Measurements from ENCODE around the gene MAPKAPK2.

DNA sequence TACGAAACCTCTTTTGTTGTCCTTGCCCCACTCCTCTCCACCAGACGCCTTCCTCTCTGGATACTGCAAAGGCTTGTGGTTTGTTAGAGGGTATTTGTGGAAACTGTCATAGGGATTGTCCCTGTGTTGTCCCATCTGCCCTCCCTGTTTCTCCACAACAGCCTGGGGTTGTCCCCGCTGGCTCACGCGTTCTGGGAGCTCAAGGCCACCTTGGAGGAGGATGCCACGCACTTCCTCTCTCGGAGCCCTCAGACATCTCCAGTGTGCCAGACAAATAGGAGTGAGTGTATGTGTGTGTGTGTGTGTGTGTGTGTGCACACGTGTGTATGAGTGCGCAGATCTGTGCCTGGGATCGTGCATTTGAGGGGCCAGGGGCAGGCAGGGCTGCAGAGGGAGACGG, 48.3 kb downstream of the MAPKAPK2 start:
- TF ChIP-seq, protein P1, sequence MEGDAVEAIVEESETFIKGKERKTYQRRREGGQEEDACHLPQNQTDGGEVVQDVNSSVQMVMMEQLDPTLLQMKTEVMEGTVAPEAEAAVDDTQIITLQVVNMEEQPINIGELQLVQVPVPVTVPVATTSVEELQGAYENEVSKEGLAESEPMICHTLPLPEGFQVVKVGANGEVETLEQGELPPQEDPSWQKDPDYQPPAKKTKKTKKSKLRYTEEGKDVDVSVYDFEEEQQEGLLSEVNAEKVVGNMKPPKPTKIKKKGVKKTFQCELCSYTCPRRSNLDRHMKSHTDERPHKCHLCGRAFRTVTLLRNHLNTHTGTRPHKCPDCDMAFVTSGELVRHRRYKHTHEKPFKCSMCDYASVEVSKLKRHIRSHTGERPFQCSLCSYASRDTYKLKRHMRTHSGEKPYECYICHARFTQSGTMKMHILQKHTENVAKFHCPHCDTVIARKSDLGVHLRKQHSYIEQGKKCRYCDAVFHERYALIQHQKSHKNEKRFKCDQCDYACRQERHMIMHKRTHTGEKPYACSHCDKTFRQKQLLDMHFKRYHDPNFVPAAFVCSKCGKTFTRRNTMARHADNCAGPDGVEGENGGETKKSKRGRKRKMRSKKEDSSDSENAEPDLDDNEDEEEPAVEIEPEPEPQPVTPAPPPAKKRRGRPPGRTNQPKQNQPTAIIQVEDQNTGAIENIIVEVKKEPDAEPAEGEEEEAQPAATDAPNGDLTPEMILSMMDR (IDR thresholded peaks at IDR 0.05; ENCODE audit: low read length): no peak
- TF ChIP-seq EZH2 (IDR thresholded peaks at IDR 0.05; ENCODE audit: borderline replicate concordance, low read length): no peak

Data from OCI-LY1 (cell line).